ENCODE results near the gene LDB3.

LDB3 gene

GRCh38 chr10:86665218-86665607, 3.1 kb upstream of the LDB3 start:
- Mint-ChIP-seq H3K4me3 (no peak overlapping the region), H3K9me3 (no peaks in the 10 kb centered on the region), H3K36me3 (ENCODE audit: low read depth) (no peaks in the 10 kb centered on the region), H3K27me3 (ENCODE audit: low read depth, poor library complexity) (peaks cover 6% of the 10 kb centered on the region), H3K27ac (peak overlapping the region; percentile 50), H3K4me1 (peaks cover 72% of the 10 kb centered on the region)
- DNase-seq, result no peak
- no peak for TF ChIP-seq CTCF (IDR thresholded peaks at IDR 0.05)

GRCh38 chr10:86665868-86666267, 2.4 kb upstream of the LDB3 start:
- Mint-ChIP-seq H3K9me3 (no peaks in the 10 kb centered on the region), H3K27me3 (ENCODE audit: low read depth, poor library complexity) (peaks cover 6% of the 10 kb centered on the region), H3K27ac (peak overlapping the region; percentile 88), H3K36me3 (ENCODE audit: low read depth) (no peaks in the 10 kb centered on the region), H3K4me3 (peak overlapping the region; percentile 3), H3K4me1 (peaks cover 78% of the 10 kb centered on the region)
- TF ChIP-seq CTCF (IDR thresholded peaks at IDR 0.05), result no peak
- DNase-seq, result no peak

GRCh38 chr10:86666538-86666937, 1.8 kb upstream of the LDB3 start:
- H3K27ac Mint-ChIP-seq, result no peak overlapping the region
- peak overlapping the region; percentile 3 for H3K4me3 Mint-ChIP-seq
- no peak for DNase-seq
- H3K4me1 Mint-ChIP-seq, result peaks cover 85% of the 10 kb centered on the region
- no peaks in the 10 kb centered on the region for H3K9me3 Mint-ChIP-seq
- H3K36me3 Mint-ChIP-seq (ENCODE audit: low read depth), result no peaks in the 10 kb centered on the region
- H3K27me3 Mint-ChIP-seq (ENCODE audit: low read depth, poor library complexity), result peaks cover 6% of the 10 kb centered on the region
- TF ChIP-seq CTCF (IDR thresholded peaks at IDR 0.05), result no peak

- peaks cover 91% of the 10 kb centered on the region for H3K4me1 Mint-ChIP-seq
- H3K36me3 Mint-ChIP-seq (ENCODE audit: low read depth), result no peaks in the 10 kb centered on the region
- no peaks in the 10 kb centered on the region for H3K9me3 Mint-ChIP-seq
- no peak for DNase-seq
- no peak for TF ChIP-seq CTCF (IDR thresholded peaks at IDR 0.05)
- H3K4me3 Mint-ChIP-seq, result no peak overlapping the region
- peaks cover 8% of the 10 kb centered on the region for H3K27me3 Mint-ChIP-seq (ENCODE audit: low read depth, poor library complexity)
- no peak overlapping the region for H3K27ac Mint-ChIP-seq
These were observed 710 bp upstream of the LDB3 start for GRCh38 chr10:86667421-86668181.

- no peak for TF ChIP-seq CTCF (IDR thresholded peaks at IDR 0.05)
- Mint-ChIP-seq H3K9me3 (no peaks in the 10 kb centered on the region), H3K36me3 (ENCODE audit: low read depth) (no peaks in the 10 kb centered on the region), H3K27ac (no peak overlapping the region), H3K4me1 (peaks cover 94% of the 10 kb centered on the region), H3K27me3 (ENCODE audit: low read depth, poor library complexity) (peaks cover 9% of the 10 kb centered on the region), H3K4me3 (no peak overlapping the region)
- DNase-seq, result no peak
These were observed 2.0 kb downstream of the LDB3 start for GRCh38 chr10:86670290-86670811.

- TF ChIP-seq CTCF (IDR thresholded peaks at IDR 0.05), result no peak
- Mint-ChIP-seq H3K4me3 (no peak overlapping the region), H3K4me1 (peaks cover 94% of the 10 kb centered on the region), H3K27me3 (ENCODE audit: low read depth, poor library complexity) (peaks cover 7% of the 10 kb centered on the region), H3K9me3 (no peaks in the 10 kb centered on the region), H3K36me3 (ENCODE audit: low read depth) (no peaks in the 10 kb centered on the region), H3K27ac (no peak overlapping the region)
- DNase-seq, result no peak
These were observed 2.6 kb downstream of the LDB3 start for GRCh38 chr10:86670876-86671275.

Measured in nephron progenitor cell (in vitro differentiated cells).